Measurements from ENCODE around the gene ALK. TPM values are rescaled to one million over a fixed set of nuclear protein-coding genes. Genes with fewer than 3 reads are reported as not detected.

The ALK gene
- total RNA-seq, 1 donor from 2014 or later = not detected

GRCh38 chr2:29611850-29612249, 309.5 kb downstream of the ALK start:
- peak; percentile 7 for DNase-seq (ENCODE audit: low read depth)

GRCh38 chr2:29611261-29611660, 310.1 kb downstream of the ALK start:
- no peak for DNase-seq (ENCODE audit: low read depth)

GRCh38 chr2:29610569-29610968, 310.8 kb downstream of the ALK start:
- no peak for DNase-seq (ENCODE audit: low read depth)

- no peak for DNase-seq (ENCODE audit: low read depth)
These were observed 314.4 kb downstream of the ALK start for GRCh38 chr2:29607038-29607420.

- DNase-seq (ENCODE audit: low read depth) = peak; percentile 88
These were observed 315.0 kb downstream of the ALK start for GRCh38 chr2:29606104-29607037.

- no peak for DNase-seq (ENCODE audit: low read depth)
These were observed 318.0 kb downstream of the ALK start for GRCh38 chr2:29603341-29603740.

- no peak for DNase-seq (ENCODE audit: low read depth)
These were observed 319.5 kb downstream of the ALK start for GRCh38 chr2:29601872-29602271.

- DNase-seq (ENCODE audit: low read depth) = no peak
These were observed 320.1 kb downstream of the ALK start for GRCh38 chr2:29601321-29601720.

- DNase-seq (ENCODE audit: low read depth) = no peak
These were observed 321.4 kb downstream of the ALK start for GRCh38 chr2:29599946-29600345.

- no peak for DNase-seq (ENCODE audit: low read depth)
These were observed 322.4 kb downstream of the ALK start for GRCh38 chr2:29598978-29599377.

GRCh38 chr2:29597035-29597434, 324.4 kb downstream of the ALK start:
- DNase-seq (ENCODE audit: low read depth) = no peak

- no peak for DNase-seq (ENCODE audit: low read depth)
These were observed 324.8 kb downstream of the ALK start for GRCh38 chr2:29596584-29596983.

GRCh38 chr2:29591600-29591999, 329.8 kb downstream of the ALK start:
- no peak for DNase-seq (ENCODE audit: low read depth)

GRCh38 chr2:29590211-29590610, 331.2 kb downstream of the ALK start:
- DNase-seq (ENCODE audit: low read depth) = no peak

- DNase-seq (ENCODE audit: low read depth) = no peak
These were observed 331.8 kb downstream of the ALK start for GRCh38 chr2:29589440-29590103.

- no peak for DNase-seq (ENCODE audit: low read depth)
These were observed 333.8 kb downstream of the ALK start for GRCh38 chr2:29587402-29588190.

GRCh38 chr2:29586919-29587318, 334.5 kb downstream of the ALK start:
- no peak for DNase-seq (ENCODE audit: low read depth)

GRCh38 chr2:29583548-29584156, 337.7 kb downstream of the ALK start:
- DNase-seq (ENCODE audit: low read depth) = no peak

GRCh38 chr2:29583104-29583503, 338.3 kb downstream of the ALK start:
- DNase-seq (ENCODE audit: low read depth) = peak; percentile 13

- DNase-seq (ENCODE audit: low read depth) = no peak
These were observed 339.3 kb downstream of the ALK start for GRCh38 chr2:29582062-29582461.

GRCh38 chr2:29580223-29580622, 341.2 kb downstream of the ALK start:
- DNase-seq (ENCODE audit: low read depth) = no peak

Data from renal cortical epithelial cell (primary cell).